IgD-negative memory B cell (primary cell): Measurements from ENCODE around the gene CELSR1. TPM values are rescaled to one million over a fixed set of nuclear protein-coding genes. Genes with fewer than 3 reads are reported as not detected.

Source experiments
- H3K27ac Mint-ChIP-seq, 3 donors: one replicate each; pipeline ENCODE4 v1.8.0; 2020 to 2022; ENCODE audit warnings: mild to moderate bottlenecking in 3 of 3, mixed read lengths in 3 of 3, moderate library complexity in 1 of 3
- H3K27me3 Mint-ChIP-seq: one replicate; pipeline ENCODE4 v1.8.0; 2021; ENCODE audit warnings: mixed read lengths
- H3K36me3 Mint-ChIP-seq: one replicate; pipeline ENCODE4 v1.8.0; 2020; ENCODE audit warnings: mild to moderate bottlenecking, mixed read lengths
- H3K4me1 Mint-ChIP-seq, 3 donors: one replicate each; pipeline ENCODE4 v1.8.0; 2020 to 2022; ENCODE audit warnings: mixed read lengths in 3 of 3, mild to moderate bottlenecking in 1 of 3
- H3K4me3 Mint-ChIP-seq, 4 donors: one replicate each; pipeline ENCODE4 v1.8.0; 2020 to 2022; ENCODE audit warnings: mild to moderate bottlenecking in 4 of 4, mixed read lengths in 4 of 4, moderate library complexity in 3 of 4
- H3K9me3 Mint-ChIP-seq, 3 donors: one replicate each; pipeline ENCODE4 v1.8.0; 2020 to 2021; ENCODE audit warnings: mixed read lengths in 3 of 3, mild to moderate bottlenecking in 1 of 3
- polyA plus RNA-seq: library from polyadenylated mRNA; unstranded; fragments of 300-500 nt; fragmentation: Illumina TruSeq; gene quantifications from one replicate; pipeline ENCODE4 v1.2.3, GENCODE V29; 2021

The CELSR1 gene
- polyA plus RNA-seq, 1 donor from 2014 or later = 5.2 TPM

DNA sequence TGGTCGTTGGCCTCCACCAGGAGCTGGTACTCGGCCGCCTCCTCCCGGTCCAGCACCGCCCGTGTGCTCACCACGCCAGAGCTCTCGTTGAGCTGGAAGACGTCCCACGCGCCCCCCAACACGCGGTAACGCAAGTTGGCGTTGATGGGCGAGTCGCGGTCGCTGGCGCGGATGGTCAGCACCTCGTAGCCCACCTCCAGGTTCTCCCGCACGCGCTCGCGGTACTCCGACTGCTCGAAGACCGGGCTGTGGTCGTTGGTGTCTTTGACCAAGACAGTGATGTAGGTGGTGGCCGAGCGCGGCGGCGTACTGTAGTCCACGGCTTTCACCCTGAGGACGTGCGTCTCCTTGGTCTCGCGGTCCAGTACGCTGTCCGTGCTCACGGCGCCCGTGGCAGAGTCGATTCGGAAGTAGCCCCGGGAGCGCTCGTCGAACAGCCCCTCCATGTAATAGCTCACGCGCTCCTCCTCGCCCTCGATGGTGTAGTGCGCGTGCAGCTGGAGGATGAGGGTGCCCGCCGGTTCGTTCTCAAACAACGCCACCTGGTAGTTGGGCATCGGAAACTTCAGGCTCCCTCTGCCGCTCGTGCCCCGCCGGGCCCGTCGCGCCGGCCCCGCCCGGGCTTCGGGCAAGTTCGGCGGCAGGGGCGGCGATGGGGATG, 1.4 kb downstream of the CELSR1 start:
- peaks cover 36% of the 10 kb centered on the region for H3K27me3 Mint-ChIP-seq
- no peaks in the 10 kb centered on the region for H3K9me3 Mint-ChIP-seq
- no peak overlapping the region for H3K27ac Mint-ChIP-seq
- peak overlapping the region in 2 of 4 donors; percentile 23 to 61 for H3K4me3 Mint-ChIP-seq
- H3K36me3 Mint-ChIP-seq = no peaks in the 10 kb centered on the region
- H3K4me1 Mint-ChIP-seq = peaks cover 1 to 5% (median 5%) of the 10 kb centered on the region in 3 donors

DNA sequence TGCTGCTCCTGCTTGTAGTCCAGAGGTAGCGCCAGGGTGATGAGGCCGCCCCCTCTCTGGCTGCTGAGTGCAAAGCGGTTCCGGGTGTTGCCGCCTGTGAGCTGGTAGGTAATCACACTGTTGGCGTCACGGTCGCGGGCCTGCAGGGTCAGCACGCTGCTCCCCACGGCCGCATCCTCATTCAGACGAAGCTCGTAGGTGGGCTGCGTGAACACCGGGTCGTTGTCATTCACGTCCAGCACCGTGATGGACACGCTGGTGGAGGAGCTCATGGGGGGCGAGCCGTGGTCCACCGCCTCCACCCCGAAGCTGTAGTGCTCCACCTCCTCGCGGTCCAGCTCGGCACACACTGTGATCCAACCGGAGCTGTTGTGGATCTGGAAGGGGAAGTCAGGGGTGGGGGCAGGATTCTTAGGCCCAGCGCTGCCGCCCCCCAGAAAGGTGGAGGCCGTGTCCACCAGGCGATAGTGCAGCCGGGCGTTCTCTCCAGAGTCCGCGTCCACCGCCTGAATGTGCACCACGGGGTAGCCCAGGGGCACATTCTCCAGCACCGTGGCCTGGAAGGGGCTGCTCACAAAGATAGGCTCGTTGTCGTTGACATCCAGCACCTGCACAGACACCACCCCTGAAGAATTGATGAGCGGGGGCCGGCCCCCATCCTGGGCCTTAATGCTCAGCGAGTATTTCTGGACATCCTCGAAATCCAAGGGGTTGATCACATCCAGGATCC, 2.4 kb downstream of the CELSR1 start:
- H3K9me3 Mint-ChIP-seq = no peaks in the 10 kb centered on the region
- H3K4me3 Mint-ChIP-seq = peak overlapping the region in 2 of 4 donors; percentile 61 to 72
- H3K27ac Mint-ChIP-seq = no peak overlapping the region
- H3K4me1 Mint-ChIP-seq = peaks cover 1 to 5% (median 5%) of the 10 kb centered on the region in 3 donors
- no peaks in the 10 kb centered on the region for H3K36me3 Mint-ChIP-seq
- peaks cover 29% of the 10 kb centered on the region for H3K27me3 Mint-ChIP-seq

GRCh38 chr22:46534177-46534776, 3.1 kb downstream of the CELSR1 start:
- peaks cover 1 to 5% (median 5%) of the 10 kb centered on the region in 3 donors for H3K4me1 Mint-ChIP-seq
- H3K27me3 Mint-ChIP-seq = peaks cover 27% of the 10 kb centered on the region
- H3K9me3 Mint-ChIP-seq = no peaks in the 10 kb centered on the region
- no peaks in the 10 kb centered on the region for H3K36me3 Mint-ChIP-seq
- H3K4me3 Mint-ChIP-seq = peak overlapping the region in 1 of 4 donors; percentile 72
- H3K27ac Mint-ChIP-seq = no peak overlapping the region

- Mint-ChIP-seq H3K4me1 (no peaks in the 10 kb centered on the region), H3K9me3 (no peaks in the 10 kb centered on the region), H3K27ac (no peak overlapping the region), H3K36me3 (no peaks in the 10 kb centered on the region), H3K27me3 (peaks cover 20% of the 10 kb centered on the region), H3K4me3 (peak overlapping the region in 3 of 4 donors; percentile 11 to 78 (median 50))
Observed at GRCh38 chr22:46533070-46533833, 4.2 kb downstream of the CELSR1 start.

GRCh38 chr22:46532416-46532815, 5.0 kb downstream of the CELSR1 start:
- Mint-ChIP-seq H3K4me1 (peaks cover 0 to 3% (median 2%) of the 10 kb centered on the region in 3 donors), H3K27ac (no peak overlapping the region), H3K36me3 (no peaks in the 10 kb centered on the region), H3K9me3 (no peaks in the 10 kb centered on the region), H3K4me3 (peak overlapping the region in 1 of 4 donors; percentile 11), H3K27me3 (peaks cover 20% of the 10 kb centered on the region)

GRCh38 chr22:46531581-46532175, 5.7 kb downstream of the CELSR1 start:
- no peak overlapping the region for H3K27ac Mint-ChIP-seq
- no peak overlapping the region for H3K4me3 Mint-ChIP-seq
- H3K27me3 Mint-ChIP-seq = peaks cover 27% of the 10 kb centered on the region

DNA sequence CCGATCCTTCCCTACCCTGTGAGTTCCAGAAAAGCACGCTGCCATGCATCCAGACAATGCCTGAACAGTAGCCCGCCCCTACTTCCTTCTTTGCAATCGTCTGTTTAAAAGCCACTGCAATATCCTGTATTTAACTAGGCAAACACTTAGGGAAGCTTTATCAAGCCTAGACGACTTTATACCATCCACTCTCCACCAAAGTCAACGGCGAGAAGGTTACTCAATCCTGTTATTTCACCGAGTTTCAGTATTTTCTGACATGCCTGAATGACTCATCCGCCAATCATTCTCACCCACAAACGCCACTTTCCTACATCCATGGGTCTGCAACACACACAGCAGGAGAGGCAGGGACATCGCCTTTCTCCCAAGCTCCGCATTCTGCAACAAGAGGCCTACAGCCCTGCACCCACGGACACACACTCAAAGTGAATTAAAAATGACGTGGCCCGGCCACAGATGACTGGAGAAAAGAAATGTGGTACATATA, 9.3 kb downstream of the CELSR1 start:
- Mint-ChIP-seq H3K4me1 (peaks cover 0 to 3% (median 3%) of the 10 kb centered on the region in 3 donors), H3K27me3 (peaks cover 22% of the 10 kb centered on the region), H3K27ac (no peak overlapping the region), H3K4me3 (no peak overlapping the region), H3K9me3 (no peaks in the 10 kb centered on the region), H3K36me3 (no peaks in the 10 kb centered on the region)

More at GRCh38 chr22:46531581-46532175, 5.7 kb downstream of the CELSR1 start:
- Mint-ChIP-seq H3K36me3 (no peaks in the 10 kb centered on the region), H3K4me1 (peaks cover 0 to 3% (median 3%) of the 10 kb centered on the region in 3 donors), H3K9me3 (no peaks in the 10 kb centered on the region)

- no peak overlapping the region for H3K27ac Mint-ChIP-seq
- H3K4me3 Mint-ChIP-seq = no peak overlapping the region
- peaks cover 0 to 3% (median 3%) of the 10 kb centered on the region in 3 donors for H3K4me1 Mint-ChIP-seq
- H3K36me3 Mint-ChIP-seq = no peaks in the 10 kb centered on the region
- no peaks in the 10 kb centered on the region for H3K9me3 Mint-ChIP-seq
- H3K27me3 Mint-ChIP-seq = peaks cover 19% of the 10 kb centered on the region
Observed at GRCh38 chr22:46526244-46526839, 11.1 kb downstream of the CELSR1 start.

- H3K4me1 Mint-ChIP-seq = peaks cover 0 to 5% (median 3%) of the 10 kb centered on the region in 3 donors
- no peak overlapping the region for H3K27ac Mint-ChIP-seq
- H3K27me3 Mint-ChIP-seq = peaks cover 21% of the 10 kb centered on the region
- H3K9me3 Mint-ChIP-seq = no peaks in the 10 kb centered on the region
- no peak overlapping the region for H3K4me3 Mint-ChIP-seq
- no peaks in the 10 kb centered on the region for H3K36me3 Mint-ChIP-seq
Observed at GRCh38 chr22:46525389-46526243, 11.8 kb downstream of the CELSR1 start.

DNA sequence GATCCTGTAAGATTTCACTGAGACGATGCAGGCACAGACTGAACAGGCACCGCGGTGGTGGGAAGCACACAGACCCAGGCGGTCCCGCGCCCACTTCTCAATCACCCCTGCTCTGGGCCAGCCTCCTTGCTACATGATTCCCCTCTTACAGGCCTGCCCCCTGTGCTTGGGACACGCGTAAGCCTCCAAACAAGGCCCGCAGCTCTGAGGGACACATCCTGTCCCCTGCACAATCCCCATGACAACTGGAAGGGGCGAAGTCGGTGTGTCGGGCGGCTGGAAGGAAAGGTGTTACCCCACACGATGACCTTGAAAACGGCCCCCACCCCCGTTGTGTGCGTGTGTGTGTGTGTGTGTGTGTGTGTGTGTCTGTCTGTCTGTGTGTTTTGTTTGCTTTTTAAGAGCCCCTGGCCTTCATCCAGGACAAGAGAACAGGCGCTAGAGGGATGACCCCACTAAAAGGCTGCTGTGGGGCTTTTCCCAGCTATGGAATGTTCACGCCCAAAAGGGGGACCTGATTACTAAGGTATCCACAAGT, 13.1 kb downstream of the CELSR1 start:
- Mint-ChIP-seq H3K9me3 (no peaks in the 10 kb centered on the region), H3K4me3 (peak overlapping the region in 1 of 4 donors; percentile 60), H3K27ac (no peak overlapping the region), H3K36me3 (no peaks in the 10 kb centered on the region), H3K4me1 (peaks cover 0 to 5% (median 3%) of the 10 kb centered on the region in 3 donors), H3K27me3 (peaks cover 21% of the 10 kb centered on the region)

- Mint-ChIP-seq H3K4me1 (peaks cover 0 to 2% (median 1%) of the 10 kb centered on the region in 3 donors), H3K27me3 (peaks cover 16% of the 10 kb centered on the region)
Observed at GRCh38 chr22:46522797-46523196, 14.6 kb downstream of the CELSR1 start.

GRCh38 chr22:46521994-46522393, 15.4 kb downstream of the CELSR1 start:
- Mint-ChIP-seq H3K27ac (no peak overlapping the region), H3K4me1 (peaks cover 0 to 2% (median 0%) of the 10 kb centered on the region in 3 donors), H3K9me3 (no peaks in the 10 kb centered on the region), H3K4me3 (no peak overlapping the region), H3K27me3 (peaks cover 11% of the 10 kb centered on the region), H3K36me3 (peaks cover under 1% of the 10 kb centered on the region)

More at GRCh38 chr22:46522797-46523196, 14.6 kb downstream of the CELSR1 start:
- Mint-ChIP-seq H3K27ac (no peak overlapping the region), H3K4me3 (no peak overlapping the region), H3K36me3 (no peaks in the 10 kb centered on the region), H3K9me3 (no peaks in the 10 kb centered on the region)

- H3K27me3 Mint-ChIP-seq = peaks cover 2% of the 10 kb centered on the region
- H3K27ac Mint-ChIP-seq = no peak overlapping the region
- peaks cover 0 to 2% (median 0%) of the 10 kb centered on the region in 3 donors for H3K4me1 Mint-ChIP-seq
- H3K36me3 Mint-ChIP-seq = peaks cover 1% of the 10 kb centered on the region
- no peak overlapping the region for H3K4me3 Mint-ChIP-seq
- no peaks in the 10 kb centered on the region for H3K9me3 Mint-ChIP-seq
Observed at GRCh38 chr22:46520880-46521279, 16.5 kb downstream of the CELSR1 start.
